ENCODE data around the gene CACNA1C.

- TF ChIP-seq CTCF (IDR thresholded peaks at IDR 0.05; ENCODE audit: low read depth, low read length, poor library complexity, severe bottlenecking) = no peak
- TF ChIP-seq EZH2phosphoT487 (IDR thresholded peaks at IDR 0.05; ENCODE audit: borderline replicate concordance, low read length) = no peak
These were observed 324.3 kb downstream of the CACNA1C start for GRCh38 chr12:2376908-2377657.

All from DOHH2 (cell line).